Astrocyte of the cerebellum (primary cell): ENCODE measurements around the gene STRN3.
A peak's percentile ranks its signal among the peaks of the same experiment; 100 is the strongest.

Source experiments
- DNase-seq: peaks from one replicate; pipeline ENCODE4 v3.0.0-alpha.2; 2011; ENCODE audit warnings: low read depth
- H3K4me3 ChIP-seq: 2 replicates; pipeline ENCODE4 v1.5.1; 2011; ENCODE audit warnings: mild to moderate bottlenecking, low read depth, low read length, moderate library complexity
- in situ Hi-C: cut with HindIII; loops from 2 replicates; pipeline ENCODE4 v1.10.0; 2017; ENCODE audit warnings: low sequenced_read_pairs
- TF ChIP-seq, protein P1 (sequence below): IDR thresholded peaks from 2 replicates; pipeline ENCODE4 v1.5.1; 2012; ENCODE audit warnings: low read length, low read depth, moderate library complexity, mild to moderate bottlenecking; ENCODE audit errors: missing control alignments

Gene STRN3

DNA sequence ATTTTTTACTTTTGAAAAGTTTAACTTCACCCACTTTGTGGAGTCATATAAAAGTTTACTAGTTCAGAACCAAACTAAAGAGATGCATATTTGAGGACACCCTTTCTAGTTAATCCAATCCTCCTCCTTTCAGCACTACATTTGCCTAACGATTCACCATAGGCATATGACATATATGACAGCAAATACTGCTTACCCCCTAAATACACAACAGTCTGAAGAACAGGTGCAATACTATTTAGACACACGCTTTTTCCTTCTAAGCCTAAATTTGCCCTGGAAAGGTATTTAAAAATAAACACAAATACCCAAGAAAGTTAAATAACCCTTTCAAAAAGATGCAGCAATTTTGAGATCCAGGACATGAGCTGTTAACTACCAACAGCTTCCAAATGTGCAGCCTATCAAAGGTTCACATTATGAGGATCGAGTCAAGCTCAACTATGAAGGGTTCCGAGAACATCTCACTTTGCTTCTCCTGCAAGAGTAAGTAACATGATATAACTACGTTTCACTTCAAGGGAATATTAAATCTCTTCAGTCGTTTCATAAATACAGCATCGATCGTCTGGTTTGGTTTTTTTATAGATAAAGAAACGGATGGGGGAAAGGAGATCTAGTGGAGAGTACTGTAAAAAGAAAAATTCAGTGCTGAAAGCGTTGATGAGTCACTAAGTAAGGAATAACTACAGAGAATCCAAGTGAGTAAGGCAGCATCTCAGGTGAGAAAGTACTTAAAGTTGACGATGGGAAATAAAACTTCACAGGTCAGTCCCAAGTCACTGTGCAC is 1.4 kb downstream of the STRN3 start:
- TF ChIP-seq, protein P1, sequence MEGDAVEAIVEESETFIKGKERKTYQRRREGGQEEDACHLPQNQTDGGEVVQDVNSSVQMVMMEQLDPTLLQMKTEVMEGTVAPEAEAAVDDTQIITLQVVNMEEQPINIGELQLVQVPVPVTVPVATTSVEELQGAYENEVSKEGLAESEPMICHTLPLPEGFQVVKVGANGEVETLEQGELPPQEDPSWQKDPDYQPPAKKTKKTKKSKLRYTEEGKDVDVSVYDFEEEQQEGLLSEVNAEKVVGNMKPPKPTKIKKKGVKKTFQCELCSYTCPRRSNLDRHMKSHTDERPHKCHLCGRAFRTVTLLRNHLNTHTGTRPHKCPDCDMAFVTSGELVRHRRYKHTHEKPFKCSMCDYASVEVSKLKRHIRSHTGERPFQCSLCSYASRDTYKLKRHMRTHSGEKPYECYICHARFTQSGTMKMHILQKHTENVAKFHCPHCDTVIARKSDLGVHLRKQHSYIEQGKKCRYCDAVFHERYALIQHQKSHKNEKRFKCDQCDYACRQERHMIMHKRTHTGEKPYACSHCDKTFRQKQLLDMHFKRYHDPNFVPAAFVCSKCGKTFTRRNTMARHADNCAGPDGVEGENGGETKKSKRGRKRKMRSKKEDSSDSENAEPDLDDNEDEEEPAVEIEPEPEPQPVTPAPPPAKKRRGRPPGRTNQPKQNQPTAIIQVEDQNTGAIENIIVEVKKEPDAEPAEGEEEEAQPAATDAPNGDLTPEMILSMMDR: no peak
- DNase-seq: no peak
- peak overlapping the region; percentile 85 for H3K4me3 ChIP-seq
- in situ Hi-C loops: no loop called here

- in situ Hi-C loops: no loop called here
- peak overlapping the region; percentile 14 for H3K4me3 ChIP-seq
- no peak for DNase-seq
- TF ChIP-seq, protein P1: no peak
These were observed 2.1 kb downstream of the STRN3 start for GRCh38 chr14:31024010-31024480.

- no peak overlapping the region for H3K4me3 ChIP-seq
- DNase-seq: no peak
- in situ Hi-C loops: no loop called here
- TF ChIP-seq, protein P1: no peak
These were observed 3.8 kb downstream of the STRN3 start for GRCh38 chr14:31022386-31022785.

DNA sequence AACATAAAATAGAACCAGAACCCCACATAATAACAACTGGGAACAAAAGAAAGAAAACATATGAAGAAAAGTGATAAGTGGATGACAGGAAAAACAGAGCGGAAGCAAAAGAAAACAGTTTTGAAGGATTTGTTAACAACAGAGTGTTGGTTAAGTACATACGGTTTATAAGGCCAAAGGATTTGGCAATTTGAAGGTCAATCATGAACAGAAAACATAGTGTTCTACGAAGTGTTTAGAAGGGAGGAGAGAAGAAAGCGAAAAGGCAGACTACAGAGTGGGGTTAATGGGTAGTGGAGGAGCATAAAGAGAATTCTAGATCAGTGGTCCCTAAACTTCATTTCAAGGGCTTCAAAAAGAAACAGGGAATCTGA is 4.6 kb downstream of the STRN3 start:
- in situ Hi-C loops: no loop called here
- TF ChIP-seq, protein P1: no peak
- H3K4me3 ChIP-seq: no peak overlapping the region
- DNase-seq: no peak

- in situ Hi-C loops: no loop called here
- DNase-seq: no peak
- TF ChIP-seq, protein P1: no peak
- H3K4me3 ChIP-seq: no peak overlapping the region
These were observed 5.2 kb downstream of the STRN3 start for GRCh38 chr14:31020834-31021575.

DNA sequence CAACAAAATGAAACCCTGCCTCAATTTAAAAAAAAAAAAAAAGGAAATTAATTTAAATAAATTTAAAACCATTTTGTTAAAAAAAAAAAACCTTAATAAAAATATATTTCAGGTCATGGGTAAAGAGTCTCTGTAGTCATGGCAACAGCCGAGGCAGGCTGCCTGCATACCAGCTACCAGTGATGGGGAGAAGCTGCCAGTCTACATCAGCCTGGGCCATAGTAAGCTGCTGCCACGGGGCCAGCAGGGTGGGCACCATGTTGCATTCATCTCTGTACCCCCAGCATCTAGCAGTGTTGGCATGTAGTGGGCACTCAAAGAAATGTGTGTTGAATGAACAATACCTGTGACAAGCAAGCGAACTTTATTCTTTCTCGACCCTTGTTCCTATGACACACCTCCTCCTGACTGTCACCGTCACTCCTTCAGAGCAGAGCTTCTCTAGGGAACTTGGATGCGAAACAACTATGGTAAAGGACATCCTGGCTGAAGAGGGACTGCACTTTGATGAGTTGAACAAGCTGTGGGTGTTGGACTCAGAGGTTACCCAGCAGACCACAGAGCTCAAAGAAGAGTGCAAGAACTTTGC is 8.0 kb downstream of the STRN3 start:
- DNase-seq: no peak
- in situ Hi-C loops: no loop called here
- TF ChIP-seq, protein P1: no peak
- no peak overlapping the region for H3K4me3 ChIP-seq
